ENCODE measurements around the gene BRINP1.

BRINP1 gene

DNA sequence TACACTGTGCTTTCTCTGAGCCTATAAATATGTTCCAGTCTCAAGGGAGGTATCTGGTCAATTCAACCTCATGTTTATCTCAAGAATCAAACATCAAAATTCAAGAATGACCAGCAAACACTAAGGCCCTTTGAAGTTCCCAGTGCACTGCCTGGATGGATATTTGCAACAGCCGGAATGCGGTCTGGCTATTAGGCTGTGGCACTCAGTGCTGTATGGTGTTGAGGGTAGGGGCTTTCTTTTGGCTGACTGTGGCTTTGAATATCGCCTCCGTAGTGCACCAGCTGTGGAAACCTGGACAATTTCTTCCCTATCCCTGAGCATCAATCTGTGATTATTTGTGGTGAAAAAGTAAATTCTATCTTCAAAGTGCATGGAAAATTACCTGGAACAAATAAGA is 220.4 kb downstream of the BRINP1 start:
- DNase-seq (ENCODE audit: low read depth in 1 of 2, low spot score in 1 of 2) = no peak

- DNase-seq (ENCODE audit: low read depth in 1 of 2, low spot score in 1 of 2) = no peak
These were observed 231.8 kb downstream of the BRINP1 start for GRCh38 chr9:119137479-119137878.

- DNase-seq (ENCODE audit: low read depth in 1 of 2, low spot score in 1 of 2) = no peak
These were observed 243.2 kb downstream of the BRINP1 start for GRCh38 chr9:119126040-119126439.

DNA sequence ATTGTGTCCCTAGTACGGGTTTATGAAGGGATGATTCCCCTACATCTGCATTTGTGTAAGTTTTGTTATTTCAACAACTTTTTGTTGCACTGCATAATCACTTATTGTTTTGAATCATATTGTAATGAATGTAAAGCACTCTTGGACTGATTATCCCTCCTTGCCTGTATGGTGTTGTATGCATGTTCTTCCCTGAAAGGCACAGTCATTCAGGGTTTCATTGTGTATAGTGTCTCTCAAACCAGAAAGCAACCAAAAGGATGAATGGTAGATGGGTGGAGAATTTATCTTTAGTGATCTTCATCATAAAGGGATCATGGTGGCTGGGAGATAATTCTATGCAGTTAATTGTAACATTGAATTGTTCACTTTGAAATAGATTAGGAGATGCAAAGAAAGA is 247.3 kb downstream of the BRINP1 start:
- DNase-seq (ENCODE audit: low read depth in 1 of 2, low spot score in 1 of 2) = no peak

DNA sequence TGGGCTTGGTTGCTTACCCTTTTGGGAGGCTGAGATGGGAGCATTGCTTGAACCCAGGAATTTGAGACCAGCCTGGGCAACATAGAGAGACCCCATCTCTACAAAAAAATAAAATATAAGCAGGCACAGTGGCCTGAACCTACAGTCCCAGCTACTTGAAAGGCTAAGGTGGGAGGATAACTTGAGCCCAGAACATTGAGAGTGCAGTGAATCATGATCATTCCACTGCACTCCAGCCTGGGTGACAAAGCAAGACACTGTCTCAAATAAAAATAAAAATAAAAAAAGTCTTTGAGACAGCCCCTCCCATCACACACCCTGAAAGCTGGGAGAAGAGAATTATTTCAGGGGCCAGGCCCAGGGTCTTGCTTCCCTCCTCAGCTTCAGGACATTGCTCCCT is 251.8 kb downstream of the BRINP1 start:
- no peak for DNase-seq (ENCODE audit: low read depth in 1 of 2, low spot score in 1 of 2)

Data from stimulated activated CD4-positive, alpha-beta T cell treated with anti-CD3 and anti-CD28 coated beads, Interleukin-15, amount 100 ng/mL, for 1 hour (primary cell).